Uterus (tissue), 4 donors: ENCODE measurements around the gene SP3. TPM values are rescaled to one million over a fixed set of nuclear protein-coding genes. Genes with fewer than 3 reads are reported as not detected.

ENCODE experiments used
- DNase-seq, 2 donors: peaks; one replicate each; pipeline ENCODE4 v3.0.0-alpha.2; 2019 to 2020
- H3K27ac ChIP-seq, 2 donors: fragments of 200-600 bp; sonication (generic); 1 replicate in 1 of 2; 2 replicates in 1 of 2; pipeline ENCODE4 v1.5.1; 2016 to 2018
- H3K27me3 ChIP-seq, 2 donors: fragments of 200-600 bp; sonication (generic); one replicate each; pipeline ENCODE4 v1.5.1; 2018 to 2019; ENCODE audit warnings: control low read depth in 1 of 2
- H3K36me3 ChIP-seq, 2 donors: fragments of 200-600 bp; sonication (generic); one replicate each; pipeline ENCODE4 v1.5.1; 2019; ENCODE audit warnings: control low read depth in 1 of 2
- H3K4me1 ChIP-seq, 2 donors: fragments of 200-600 bp; sonication (generic); one replicate each; pipeline ENCODE4 v1.5.1; 2018 to 2019; ENCODE audit warnings: control low read depth in 1 of 2
- H3K4me3 ChIP-seq, 2 donors: fragments of 200-600 bp; sonication (generic); 1 replicate in 1 of 2; 2 replicates in 1 of 2; pipeline ENCODE4 v1.5.1; 2018 to 2019; ENCODE audit warnings: mild to moderate bottlenecking in 1 of 2
- H3K9me3 ChIP-seq, 2 donors: fragments of 200-600 bp; sonication (generic); one replicate each; pipeline ENCODE4 v1.5.1; 2019; ENCODE audit warnings: control low read depth in 1 of 2
- POLR2A ChIP-seq, 2 donors: fragments of 450-650 bp; IDR thresholded peaks; one replicate each; pipeline ENCODE4 v1.6.1; 2016; ENCODE audit warnings: antibody characterized with exemption in 2 of 2, mild to moderate bottlenecking in 1 of 2, moderate library complexity in 1 of 2
- intact Hi-C: fragments of 100-400 bp; cut with DNase I; formaldehyde crosslinking; loops from one replicate; pipeline ENCODE4 v1.15.1; 2023; ENCODE audit warnings: low total_unique reads
- total RNA-seq, 4 donors: library from RNA; depleted of rRNA in 3 of 4; stranded (reverse); fragments of >200 nt in 3 of 4; gene quantifications; one replicate each; pipeline versions ENCODE4 v1.1.0 to v1.2.4, GENCODE V29; 2014 to 2023
- TF ChIP-seq, protein P1 (sequence below), 4 experiments: fragments of 200-600 bp in 2 of 4; fragments of 450-650 bp in 2 of 4; sonication (generic) in 2 of 4; IDR thresholded peaks; one replicate each; pipeline ENCODE4 v1.5.1; 2016 to 2019; ENCODE audit warnings: antibody characterized with exemption in 4 of 4, mild to moderate bottlenecking in 2 of 4, moderate library complexity in 1 of 4
- donor health status: DM: yes; HTN: yes; CAD: no.

SP3 gene
- total RNA-seq, 4 donors from 2014 or later, result 100 to 359 (median 220) TPM

DNA sequence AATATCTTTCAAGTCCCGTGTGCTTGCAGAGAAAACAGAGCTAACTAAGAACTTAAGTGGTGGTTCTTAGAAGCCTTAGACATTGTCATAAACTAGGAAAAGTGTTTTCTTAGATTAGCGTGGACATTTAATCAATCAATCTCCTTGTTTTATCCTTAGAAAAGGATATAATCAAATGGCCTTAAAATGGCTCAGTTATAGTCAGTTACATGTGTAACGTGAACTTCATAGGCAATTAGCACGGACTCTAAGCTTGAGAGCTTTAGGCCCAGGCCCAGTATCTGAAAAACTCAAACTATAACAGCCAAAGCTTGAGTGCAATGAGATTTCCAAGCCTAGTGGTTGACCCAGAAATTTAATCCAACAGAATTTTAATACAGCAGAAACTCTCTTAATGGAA is 43.5 kb upstream of the SP3 start:
- TF ChIP-seq, protein P1, sequence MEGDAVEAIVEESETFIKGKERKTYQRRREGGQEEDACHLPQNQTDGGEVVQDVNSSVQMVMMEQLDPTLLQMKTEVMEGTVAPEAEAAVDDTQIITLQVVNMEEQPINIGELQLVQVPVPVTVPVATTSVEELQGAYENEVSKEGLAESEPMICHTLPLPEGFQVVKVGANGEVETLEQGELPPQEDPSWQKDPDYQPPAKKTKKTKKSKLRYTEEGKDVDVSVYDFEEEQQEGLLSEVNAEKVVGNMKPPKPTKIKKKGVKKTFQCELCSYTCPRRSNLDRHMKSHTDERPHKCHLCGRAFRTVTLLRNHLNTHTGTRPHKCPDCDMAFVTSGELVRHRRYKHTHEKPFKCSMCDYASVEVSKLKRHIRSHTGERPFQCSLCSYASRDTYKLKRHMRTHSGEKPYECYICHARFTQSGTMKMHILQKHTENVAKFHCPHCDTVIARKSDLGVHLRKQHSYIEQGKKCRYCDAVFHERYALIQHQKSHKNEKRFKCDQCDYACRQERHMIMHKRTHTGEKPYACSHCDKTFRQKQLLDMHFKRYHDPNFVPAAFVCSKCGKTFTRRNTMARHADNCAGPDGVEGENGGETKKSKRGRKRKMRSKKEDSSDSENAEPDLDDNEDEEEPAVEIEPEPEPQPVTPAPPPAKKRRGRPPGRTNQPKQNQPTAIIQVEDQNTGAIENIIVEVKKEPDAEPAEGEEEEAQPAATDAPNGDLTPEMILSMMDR (IDR thresholded peaks at IDR 0.05), result no peak
- TF ChIP-seq POLR2A (IDR thresholded peaks at IDR 0.05), result no peak
- no peaks in the 10 kb centered on the region for H3K27me3 ChIP-seq
- no peak overlapping the region for H3K4me3 ChIP-seq
- no peak for DNase-seq
- no peaks in the 10 kb centered on the region for H3K36me3 ChIP-seq
- H3K9me3 ChIP-seq, result no peaks in the 10 kb centered on the region
- intact Hi-C loops, result no loop called here
- peaks cover 8 to 16% of the 10 kb centered on the region in 2 donors for H3K4me1 ChIP-seq
- H3K27ac ChIP-seq, result peak overlapping the region in 1 of 2 donors; percentile 18

DNA sequence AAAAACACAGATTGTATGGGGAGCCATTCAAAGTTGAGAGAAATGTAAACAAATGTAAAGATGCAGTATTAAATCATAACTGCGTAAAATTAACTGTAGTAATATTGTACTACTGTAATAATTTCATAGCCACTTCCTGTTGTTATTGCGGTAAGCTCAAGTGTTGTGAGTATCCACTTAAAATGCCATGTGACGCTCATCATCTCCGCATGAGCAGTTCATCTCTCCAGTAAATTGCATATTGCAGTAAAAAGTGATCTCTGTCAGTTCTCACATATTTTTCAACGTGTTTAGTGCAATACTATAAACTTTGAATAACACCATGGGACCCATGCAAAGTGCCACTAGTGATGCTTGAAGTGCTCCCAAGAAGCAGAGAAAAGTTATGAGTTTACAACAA is 41.8 kb upstream of the SP3 start:
- H3K9me3 ChIP-seq, result no peaks in the 10 kb centered on the region
- DNase-seq, result no peak
- TF ChIP-seq, protein P1 (IDR thresholded peaks at IDR 0.05), result no peak
- TF ChIP-seq POLR2A (IDR thresholded peaks at IDR 0.05), result no peak
- H3K4me1 ChIP-seq, result peaks cover 9 to 14% of the 10 kb centered on the region in 2 donors
- intact Hi-C loops, result no loop called here
- H3K4me3 ChIP-seq, result no peak overlapping the region
- H3K27me3 ChIP-seq, result no peaks in the 10 kb centered on the region
- no peak overlapping the region for H3K27ac ChIP-seq
- H3K36me3 ChIP-seq, result no peaks in the 10 kb centered on the region

DNA sequence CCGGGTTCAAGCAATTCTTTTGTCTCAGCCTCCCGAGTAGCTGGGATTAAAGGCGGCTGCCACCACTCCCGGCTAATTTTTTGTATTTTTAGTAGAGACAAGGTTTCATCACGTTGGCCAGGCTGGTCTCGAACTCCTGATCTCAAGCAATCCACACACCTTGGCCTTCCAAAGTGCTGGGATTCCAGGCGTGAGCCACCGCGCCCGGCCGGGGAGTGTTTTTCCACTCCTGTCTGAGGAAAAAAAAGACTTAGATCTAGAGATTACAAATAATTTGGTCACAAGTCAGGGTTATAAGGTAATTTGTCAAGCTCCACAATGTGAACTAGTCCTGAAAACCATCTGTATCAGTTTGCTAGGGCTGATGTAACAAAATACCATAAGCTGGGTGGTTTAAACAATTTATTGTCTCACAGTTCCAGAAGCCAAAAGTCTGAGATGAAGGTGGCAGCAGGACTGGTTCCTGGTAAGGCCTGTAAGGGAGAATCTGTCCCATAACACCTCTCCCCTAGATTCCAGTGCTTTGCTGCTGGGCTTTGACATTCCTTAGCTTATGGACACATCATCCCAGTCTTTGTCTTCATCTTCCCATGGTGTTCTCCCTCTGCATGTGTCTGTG is 40.7 kb upstream of the SP3 start:
- H3K9me3 ChIP-seq, result no peaks in the 10 kb centered on the region
- no peak for TF ChIP-seq POLR2A (IDR thresholded peaks at IDR 0.05)
- TF ChIP-seq, protein P1 (IDR thresholded peaks at IDR 0.05), result no peak
- intact Hi-C loops, result no loop called here
- no peak overlapping the region for H3K4me3 ChIP-seq
- H3K4me1 ChIP-seq, result peaks cover 7 to 9% of the 10 kb centered on the region in 2 donors
- H3K27me3 ChIP-seq, result no peaks in the 10 kb centered on the region
- peak overlapping the region; percentile 68 to 78 for H3K27ac ChIP-seq
- DNase-seq, result no peak
- H3K36me3 ChIP-seq, result no peaks in the 10 kb centered on the region

DNA sequence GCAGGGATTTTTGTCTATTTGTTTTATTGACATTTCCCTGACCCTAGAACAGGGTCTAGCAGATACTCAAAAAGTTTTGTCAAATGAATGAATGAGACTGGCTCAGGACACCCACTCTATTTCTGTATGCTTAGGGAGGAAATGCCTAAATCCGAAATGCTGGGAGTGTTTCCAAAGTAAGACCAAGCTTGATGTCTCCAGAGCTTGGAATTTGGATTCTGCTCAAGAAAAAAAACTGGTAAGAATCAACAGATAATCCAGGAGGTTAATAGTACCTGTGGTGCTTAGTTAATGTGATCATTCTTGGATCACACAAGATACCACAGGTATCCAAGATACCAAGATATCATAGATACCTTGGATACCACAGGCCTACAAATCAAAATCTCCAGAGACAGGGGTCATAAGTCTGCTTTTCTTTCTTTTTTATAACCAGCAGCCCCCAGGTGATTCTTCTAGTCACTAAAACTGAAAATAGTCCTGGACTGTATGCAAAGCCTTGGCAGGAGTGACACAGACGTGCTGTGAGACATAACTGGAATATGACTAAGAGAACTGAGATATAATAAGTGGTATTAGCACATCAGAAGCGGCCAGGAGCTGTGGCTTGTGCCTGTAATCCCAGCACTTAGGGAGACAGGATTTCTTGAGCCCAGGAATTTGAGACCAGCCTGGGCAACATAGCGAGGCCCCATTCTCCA is 39.9 kb upstream of the SP3 start:
- intact Hi-C loops, result no loop called here

More for the DNA sequence above, 39.9 kb upstream of the SP3 start:
- Histone ChIP-seq H3K36me3 (no peaks in the 10 kb centered on the region), H3K4me1 (peaks cover 5 to 9% of the 10 kb centered on the region in 2 donors), H3K27me3 (no peaks in the 10 kb centered on the region), H3K9me3 (no peaks in the 10 kb centered on the region), H3K4me3 (no peak overlapping the region), H3K27ac (peak overlapping the region; percentile 68 to 78)
- DNase-seq, result peak; percentile 46 to 69
- no peak for TF ChIP-seq POLR2A (IDR thresholded peaks at IDR 0.05)
- TF ChIP-seq, protein P1 (IDR thresholded peaks at IDR 0.05), result no peak
